B cell (primary cell): ENCODE results near the gene PLXNA1.

Experiments
- EZH2 ChIP-seq: IDR thresholded peaks from 2 replicates; pipeline ENCODE4 v1.6.1; 2012; ENCODE audit warnings: borderline replicate concordance, low read depth, mild to moderate bottlenecking, moderate library complexity, low read length; ENCODE audit not compliant: insufficient read depth, poor library complexity, severe bottlenecking
- TF ChIP-seq, protein P1 (sequence below): fragments of 200-600 bp; IDR thresholded peaks from one replicate; pipeline ENCODE4 v1.8.0; 2022; ENCODE audit warnings: antibody characterized with exemption, mild to moderate bottlenecking

DNA sequence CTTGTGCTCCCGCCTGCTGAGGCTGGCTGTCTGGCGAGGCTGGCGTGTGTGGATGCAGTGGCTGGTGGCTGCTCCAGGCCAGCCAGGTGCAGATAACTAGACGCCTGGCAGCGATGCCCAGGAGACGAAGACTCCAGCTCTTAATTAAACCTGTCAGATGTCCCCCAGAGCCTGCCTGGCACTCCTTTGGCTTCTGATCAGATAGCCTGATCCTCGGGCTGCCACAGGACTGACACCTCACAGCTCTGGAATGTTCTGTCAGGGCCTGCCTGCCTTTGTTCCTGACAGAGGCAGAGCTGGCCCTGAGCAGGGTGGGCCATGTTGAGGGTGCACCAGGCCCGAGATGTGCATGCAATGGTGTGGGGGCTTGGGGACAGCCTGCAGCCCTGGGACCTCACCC is 36.5 kb downstream of the PLXNA1 start:
- TF ChIP-seq, protein P1, sequence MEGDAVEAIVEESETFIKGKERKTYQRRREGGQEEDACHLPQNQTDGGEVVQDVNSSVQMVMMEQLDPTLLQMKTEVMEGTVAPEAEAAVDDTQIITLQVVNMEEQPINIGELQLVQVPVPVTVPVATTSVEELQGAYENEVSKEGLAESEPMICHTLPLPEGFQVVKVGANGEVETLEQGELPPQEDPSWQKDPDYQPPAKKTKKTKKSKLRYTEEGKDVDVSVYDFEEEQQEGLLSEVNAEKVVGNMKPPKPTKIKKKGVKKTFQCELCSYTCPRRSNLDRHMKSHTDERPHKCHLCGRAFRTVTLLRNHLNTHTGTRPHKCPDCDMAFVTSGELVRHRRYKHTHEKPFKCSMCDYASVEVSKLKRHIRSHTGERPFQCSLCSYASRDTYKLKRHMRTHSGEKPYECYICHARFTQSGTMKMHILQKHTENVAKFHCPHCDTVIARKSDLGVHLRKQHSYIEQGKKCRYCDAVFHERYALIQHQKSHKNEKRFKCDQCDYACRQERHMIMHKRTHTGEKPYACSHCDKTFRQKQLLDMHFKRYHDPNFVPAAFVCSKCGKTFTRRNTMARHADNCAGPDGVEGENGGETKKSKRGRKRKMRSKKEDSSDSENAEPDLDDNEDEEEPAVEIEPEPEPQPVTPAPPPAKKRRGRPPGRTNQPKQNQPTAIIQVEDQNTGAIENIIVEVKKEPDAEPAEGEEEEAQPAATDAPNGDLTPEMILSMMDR, result no peak
- no peak for TF ChIP-seq EZH2
